Measurements from ENCODE around the gene WEE1. TPM values are rescaled to one million over a fixed set of nuclear protein-coding genes. Genes with fewer than 3 reads are reported as not detected.

WEE1 gene
- total and polyA plus RNA-seq, 10 of the 15 experiments (the other 5 are each of a cell fraction or from before 2014, with no cell fraction given): 13.8 to 69.5 (median 45.4) TPM

GRCh38 chr11:9601037-9601875, 27.8 kb downstream of the WEE1 start (continued):
- TF ChIP-seq ZBTB11 (CRISPR knock-in tag; IDR thresholded peaks at IDR 0.05) (no peak), HSF1 (IDR thresholded peaks at IDR 0.05; ENCODE audit: low read depth, low read length) (no peak), EP300 (IDR thresholded peaks at IDR 0.05; ENCODE audit: borderline replicate concordance in 1 of 2, control insufficient read depth in 1 of 2, low read depth in 2 of 2, low read length in 2 of 2) (peak in 1 of 2 experiments; percentile 60; a peak in 2 of 4 replicates), RAD21 (IDR thresholded peaks at IDR 0.05; ENCODE audit: insufficient read depth, low read depth, low read length) (no peak), LARP7 (IDR thresholded peaks at IDR 0.05) (0 out of 2 replicates have a peak, but pooled peaks have one; percentile 38), ATF7 (IDR thresholded peaks at IDR 0.05; ENCODE audit: low read depth) (peak; percentile 74), ZNF24 (IDR thresholded peaks at IDR 0.05) (no peak), TCF7 (IDR thresholded peaks at IDR 0.05; ENCODE audit: borderline replicate concordance) (no peak), NBN (IDR thresholded peaks at IDR 0.05) (peak; percentile 76; the same call in 1 of the 2 replicates), EZH2 (IDR thresholded peaks at IDR 0.05; ENCODE audit: borderline replicate concordance, control insufficient read depth, low read depth, low read length) (no peak), ZBTB4 (CRISPR knock-in tag; IDR thresholded peaks at IDR 0.05) (no peak), GABPA (IDR thresholded peaks at IDR 0.05; ENCODE audit: low read depth) (peak; percentile 82)
- TF ChIP-seq, protein P1, sequence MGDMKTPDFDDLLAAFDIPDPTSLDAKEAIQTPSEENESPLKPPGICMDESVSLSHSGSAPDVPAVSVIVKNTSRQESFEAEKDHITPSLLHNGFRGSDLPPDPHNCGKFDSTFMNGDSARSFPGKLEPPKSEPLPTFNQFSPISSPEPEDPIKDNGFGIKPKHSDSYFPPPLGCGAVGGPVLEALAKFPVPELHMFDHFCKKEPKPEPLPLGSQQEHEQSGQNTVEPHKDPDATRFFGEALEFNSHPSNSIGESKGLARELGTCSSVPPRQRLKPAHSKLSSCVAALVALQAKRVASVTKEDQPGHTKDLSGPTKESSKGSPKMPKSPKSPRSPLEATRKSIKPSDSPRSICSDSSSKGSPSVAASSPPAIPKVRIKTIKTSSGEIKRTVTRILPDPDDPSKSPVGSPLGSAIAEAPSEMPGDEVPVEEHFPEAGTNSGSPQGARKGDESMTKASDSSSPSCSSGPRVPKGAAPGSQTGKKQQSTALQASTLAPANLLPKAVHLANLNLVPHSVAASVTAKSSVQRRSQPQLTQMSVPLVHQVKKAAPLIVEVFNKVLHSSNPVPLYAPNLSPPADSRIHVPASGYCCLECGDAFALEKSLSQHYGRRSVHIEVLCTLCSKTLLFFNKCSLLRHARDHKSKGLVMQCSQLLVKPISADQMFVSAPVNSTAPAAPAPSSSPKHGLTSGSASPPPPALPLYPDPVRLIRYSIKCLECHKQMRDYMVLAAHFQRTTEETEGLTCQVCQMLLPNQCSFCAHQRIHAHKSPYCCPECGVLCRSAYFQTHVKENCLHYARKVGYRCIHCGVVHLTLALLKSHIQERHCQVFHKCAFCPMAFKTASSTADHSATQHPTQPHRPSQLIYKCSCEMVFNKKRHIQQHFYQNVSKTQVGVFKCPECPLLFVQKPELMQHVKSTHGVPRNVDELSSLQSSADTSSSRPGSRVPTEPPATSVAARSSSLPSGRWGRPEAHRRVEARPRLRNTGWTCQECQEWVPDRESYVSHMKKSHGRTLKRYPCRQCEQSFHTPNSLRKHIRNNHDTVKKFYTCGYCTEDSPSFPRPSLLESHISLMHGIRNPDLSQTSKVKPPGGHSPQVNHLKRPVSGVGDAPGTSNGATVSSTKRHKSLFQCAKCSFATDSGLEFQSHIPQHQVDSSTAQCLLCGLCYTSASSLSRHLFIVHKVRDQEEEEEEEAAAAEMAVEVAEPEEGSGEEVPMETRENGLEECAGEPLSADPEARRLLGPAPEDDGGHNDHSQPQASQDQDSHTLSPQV (IDR thresholded peaks at IDR 0.05): no peak
- TF ChIP-seq, protein P2, sequence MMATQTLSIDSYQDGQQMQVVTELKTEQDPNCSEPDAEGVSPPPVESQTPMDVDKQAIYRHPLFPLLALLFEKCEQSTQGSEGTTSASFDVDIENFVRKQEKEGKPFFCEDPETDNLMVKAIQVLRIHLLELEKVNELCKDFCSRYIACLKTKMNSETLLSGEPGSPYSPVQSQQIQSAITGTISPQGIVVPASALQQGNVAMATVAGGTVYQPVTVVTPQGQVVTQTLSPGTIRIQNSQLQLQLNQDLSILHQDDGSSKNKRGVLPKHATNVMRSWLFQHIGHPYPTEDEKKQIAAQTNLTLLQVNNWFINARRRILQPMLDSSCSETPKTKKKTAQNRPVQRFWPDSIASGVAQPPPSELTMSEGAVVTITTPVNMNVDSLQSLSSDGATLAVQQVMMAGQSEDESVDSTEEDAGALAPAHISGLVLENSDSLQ (IDR thresholded peaks at IDR 0.05): no peak

Measured in GM12878 (cell line).